KBM-7 (cell line): ENCODE results near the gene PANK2.
"Not testable (repeated sequence)": the region's sequence is repeated elsewhere in the genome, so short reads cannot be mapped to it uniquely, and the experiment has no call there.

ENCODE experiments used
- DNase-seq: peaks from one replicate; pipeline ENCODE4 v3.0.0-alpha.2; 2015
- in situ Hi-C: fragments of 300-500 bp; cut with MboI; formaldehyde crosslinking; loops from 2 replicates; pipeline ENCODE4 v1.14.3; 2020; ENCODE audit warnings: low sequenced_read_pairs, low pct_unique_long_range_greater_than_20kb, mixed read lengths

Gene PANK2

DNA sequence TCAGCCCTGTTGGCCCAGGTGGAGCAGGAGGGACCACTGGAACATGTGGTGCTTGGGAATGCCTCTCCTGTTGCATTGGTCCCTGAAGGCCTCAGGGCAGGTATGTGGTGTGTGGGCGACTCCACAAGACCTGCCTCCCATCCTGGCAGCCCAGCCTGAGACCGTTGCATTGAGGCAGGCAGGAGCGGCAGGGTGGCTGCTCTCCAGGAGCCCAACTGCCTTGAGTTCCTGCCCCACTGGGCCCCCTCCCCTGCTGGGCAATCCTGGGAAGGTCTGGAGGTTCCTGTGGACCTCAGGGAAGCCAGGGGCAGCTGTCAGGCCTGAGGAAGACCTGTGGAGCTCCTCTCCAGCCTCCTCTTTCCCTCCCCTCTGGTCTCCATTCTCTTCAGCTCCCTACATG lies 22.7 kb upstream of the PANK2 start:
- in situ Hi-C loops, result no loop called here
- DNase-seq, result no peak

- in situ Hi-C loops, result no loop called here
- no peak for DNase-seq
Measured at GRCh38 chr20:3867802-3868201, 21.4 kb upstream of the PANK2 start.

DNA sequence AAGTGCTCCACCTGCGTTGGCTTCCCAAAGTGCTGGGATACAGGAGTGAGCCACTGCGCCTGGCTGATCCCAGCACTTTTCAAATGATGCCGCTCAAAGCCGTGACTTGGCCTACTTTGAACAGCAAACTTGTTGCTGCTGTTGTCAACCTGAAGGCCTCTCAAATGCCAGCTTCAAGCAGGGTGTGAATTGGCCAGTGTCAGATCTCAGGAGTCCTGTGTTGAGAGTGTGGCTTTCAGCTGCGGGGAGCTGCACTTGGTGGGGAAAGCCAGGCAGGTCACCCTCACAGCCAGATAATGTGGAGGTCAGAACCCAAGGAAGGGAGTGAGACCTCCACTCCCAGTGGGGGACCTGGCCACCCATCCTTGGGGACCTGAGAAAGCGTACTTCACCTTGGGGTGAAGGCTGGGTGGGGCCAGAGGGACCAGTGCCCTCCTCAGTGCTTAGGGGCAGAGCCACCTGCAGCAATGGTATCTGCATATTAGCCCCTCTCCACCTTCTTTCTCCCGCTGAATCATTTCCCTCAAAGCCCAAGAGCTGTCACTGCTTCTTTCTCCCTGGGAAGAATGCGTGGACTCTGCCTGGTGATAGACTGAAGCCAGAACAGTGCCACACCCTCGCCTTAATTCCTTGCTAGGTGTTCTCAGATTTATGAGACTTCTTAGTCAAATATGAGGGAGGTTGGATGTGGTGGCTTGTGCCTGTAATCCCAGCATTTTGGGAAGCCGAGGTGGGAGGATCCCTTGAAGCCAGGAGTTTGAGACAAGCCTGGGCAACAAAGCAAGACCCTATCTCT lies 19.1 kb upstream of the PANK2 start:
- DNase-seq, result no peak
- in situ Hi-C loops, result no loop called here

DNA sequence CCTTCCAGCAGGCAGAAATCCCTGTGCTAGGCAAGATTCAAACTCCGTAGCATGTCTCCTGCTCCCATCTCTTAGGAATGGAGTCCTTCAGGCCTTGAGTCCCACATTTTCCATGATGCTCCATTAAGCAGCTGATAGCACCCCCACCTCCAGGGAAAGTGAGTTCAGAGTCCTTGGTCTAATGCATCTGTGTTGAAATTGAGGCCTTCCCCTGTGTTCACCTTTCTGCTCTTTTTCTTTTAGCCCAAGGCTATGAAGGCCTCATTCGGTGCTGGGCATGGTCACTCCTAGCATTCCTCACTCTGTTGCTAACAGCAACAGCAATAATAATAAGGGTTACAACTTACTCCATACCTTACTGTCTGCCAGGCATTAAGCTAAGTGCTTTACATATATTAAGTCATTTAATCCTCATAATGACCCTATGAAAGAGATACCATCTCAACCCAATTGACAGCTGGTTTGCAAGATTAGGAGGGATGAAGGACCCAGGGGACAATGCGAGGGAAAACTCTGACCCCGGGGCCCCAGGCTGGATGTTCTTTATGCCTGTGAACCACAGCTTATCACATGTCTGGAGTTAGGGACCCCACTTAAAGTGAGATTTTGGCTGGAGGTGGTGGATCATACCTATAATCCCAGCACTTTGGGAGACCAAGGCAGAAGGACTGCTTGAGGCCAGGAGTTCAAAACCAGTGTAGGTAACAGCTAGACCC lies 17.5 kb upstream of the PANK2 start:
- no peak for DNase-seq
- in situ Hi-C loops, result no loop called here

DNA sequence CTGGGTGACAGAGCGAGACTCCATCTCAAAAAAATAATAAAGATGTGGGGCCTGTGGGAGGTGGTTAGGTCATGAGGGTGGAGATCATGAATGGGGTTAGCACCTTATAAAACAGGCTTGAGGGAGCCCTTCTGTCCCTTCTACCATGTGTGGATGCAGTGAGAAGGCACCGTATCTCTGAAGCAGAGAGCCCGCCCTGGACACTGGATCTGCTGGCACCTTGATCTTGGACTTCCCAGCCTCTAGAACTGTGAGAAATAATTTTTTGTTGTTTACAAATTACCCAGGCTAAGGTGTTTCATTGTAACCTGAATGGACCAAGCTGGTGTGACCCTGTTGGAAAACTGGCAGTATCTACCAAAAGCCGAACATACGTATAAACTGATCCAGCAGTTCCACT lies 15.7 kb upstream of the PANK2 start:
- in situ Hi-C loops, result no loop called here

GRCh38 chr20:3874194-3874844 lies 14.9 kb upstream of the PANK2 start:
- DNase-seq, result no peak
- in situ Hi-C loops, result no loop called here

More for the DNA sequence above, 15.7 kb upstream of the PANK2 start:
- DNase-seq, result no peak

DNA sequence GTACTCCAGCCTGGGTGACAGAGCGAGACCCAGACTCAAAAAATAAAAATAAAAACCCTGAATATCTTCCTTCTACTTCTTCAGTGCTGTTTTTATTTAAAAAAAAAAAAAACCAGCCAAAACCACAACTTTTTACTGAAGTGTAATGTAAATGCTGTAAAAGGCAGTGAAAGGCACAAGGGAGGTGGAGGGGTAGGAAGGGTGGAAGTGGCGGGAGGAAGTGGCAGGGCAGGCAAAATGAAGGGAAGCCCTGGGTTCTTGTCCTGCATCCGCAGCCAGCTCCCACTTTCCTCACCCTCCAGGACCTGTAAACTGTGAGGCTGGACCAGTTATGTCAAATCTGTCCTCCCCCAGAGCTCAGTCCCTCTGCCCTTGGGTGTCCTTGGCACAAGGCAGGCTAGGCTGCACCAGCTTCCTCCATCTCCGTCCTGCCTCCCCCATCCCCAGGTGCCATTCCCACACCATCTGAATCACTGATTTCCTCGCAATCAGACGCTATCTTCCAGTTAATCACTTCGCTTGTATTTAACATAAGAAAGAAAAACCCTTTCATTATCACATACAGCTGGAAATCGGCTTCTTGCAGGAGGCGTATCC lies 13.7 kb upstream of the PANK2 start:
- DNase-seq, result peak; percentile 26
- in situ Hi-C loops, result no loop called here

DNA sequence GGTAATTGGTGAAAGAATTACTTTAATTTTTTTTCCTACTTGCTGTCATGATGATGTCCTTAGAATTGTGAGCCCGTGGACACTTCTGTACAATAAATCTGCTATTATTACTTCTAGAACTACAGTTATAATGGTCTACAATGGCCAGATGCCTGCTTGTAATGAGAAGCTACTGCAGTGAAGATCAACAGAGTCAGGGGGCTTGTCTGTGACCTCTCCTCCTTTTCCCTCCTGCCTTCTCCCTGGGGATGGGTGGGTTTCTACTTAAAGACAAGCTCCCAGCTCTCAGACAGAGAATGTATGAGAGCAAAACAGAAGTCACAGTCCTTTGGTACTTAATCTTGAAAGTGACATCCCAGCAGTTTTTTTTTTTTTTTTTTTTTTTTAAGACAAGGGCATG lies 13.2 kb upstream of the PANK2 start:
- DNase-seq, result no peak
- in situ Hi-C loops, result no loop called here

- in situ Hi-C loops, result no loop called here
- no peak for DNase-seq
Measured at GRCh38 chr20:3876676-3877075, 12.5 kb upstream of the PANK2 start.

DNA sequence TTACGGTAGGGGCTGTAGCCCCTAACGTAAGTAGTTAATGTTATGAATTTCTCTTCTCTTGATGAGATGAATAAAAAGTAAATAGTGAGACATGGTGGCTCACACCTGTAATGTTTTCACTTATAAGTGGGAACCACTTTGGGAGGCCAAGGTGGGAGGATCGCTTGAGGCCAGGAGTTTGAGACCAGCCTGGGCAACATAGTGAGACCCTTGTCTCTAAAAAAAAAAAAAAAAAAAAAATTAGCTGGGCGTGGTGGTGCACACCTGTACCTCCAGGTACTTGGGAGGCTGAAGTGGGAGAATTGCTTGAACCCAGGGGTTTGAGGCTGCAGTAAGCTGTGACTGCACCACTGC lies 10.3 kb upstream of the PANK2 start:
- DNase-seq, in situ Hi-C loops: not testable (repeated sequence)

GRCh38 chr20:3885715-3886114 lies 3.5 kb upstream of the PANK2 start:
- in situ Hi-C loops, result no loop called here

DNA sequence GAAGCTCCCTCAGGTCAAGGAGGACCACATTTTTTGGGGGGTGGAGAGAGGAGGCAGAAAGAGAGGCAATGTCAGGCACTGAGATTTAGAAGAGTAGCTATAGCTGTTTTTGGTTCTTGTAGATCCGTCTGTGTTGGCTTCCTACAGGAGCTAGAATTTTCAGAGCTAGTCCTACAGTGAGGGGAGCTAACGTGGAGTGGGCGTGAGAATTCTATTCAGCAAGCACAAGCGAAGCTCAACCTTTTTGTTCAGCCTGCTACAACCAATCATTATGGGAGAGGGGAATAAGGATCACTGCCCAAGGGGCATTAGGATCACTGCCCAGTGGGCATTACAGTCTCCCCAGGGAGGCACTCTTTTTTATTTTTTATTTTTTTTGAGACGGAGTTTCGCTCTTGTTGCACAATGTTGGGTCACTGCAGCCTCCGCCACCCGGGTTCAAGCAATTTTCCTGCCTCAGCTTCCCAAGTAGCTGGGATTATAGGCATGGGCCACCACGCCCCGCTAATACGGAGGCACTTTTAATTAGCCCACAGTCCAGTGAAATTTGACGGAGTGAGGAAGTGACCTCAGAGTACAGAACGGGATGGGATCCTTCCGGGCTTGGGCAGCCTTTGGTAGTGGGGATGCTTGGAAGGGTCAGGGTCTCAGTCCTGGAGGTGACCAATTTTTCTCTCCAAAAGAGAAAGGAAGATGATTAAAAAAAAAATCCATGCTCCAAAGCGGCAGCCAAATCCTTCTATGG lies 1.1 kb upstream of the PANK2 start:
- DNase-seq, result no peak
- in situ Hi-C loops, result no loop called here

More at GRCh38 chr20:3885715-3886114, 3.5 kb upstream of the PANK2 start:
- DNase-seq, result no peak

DNA sequence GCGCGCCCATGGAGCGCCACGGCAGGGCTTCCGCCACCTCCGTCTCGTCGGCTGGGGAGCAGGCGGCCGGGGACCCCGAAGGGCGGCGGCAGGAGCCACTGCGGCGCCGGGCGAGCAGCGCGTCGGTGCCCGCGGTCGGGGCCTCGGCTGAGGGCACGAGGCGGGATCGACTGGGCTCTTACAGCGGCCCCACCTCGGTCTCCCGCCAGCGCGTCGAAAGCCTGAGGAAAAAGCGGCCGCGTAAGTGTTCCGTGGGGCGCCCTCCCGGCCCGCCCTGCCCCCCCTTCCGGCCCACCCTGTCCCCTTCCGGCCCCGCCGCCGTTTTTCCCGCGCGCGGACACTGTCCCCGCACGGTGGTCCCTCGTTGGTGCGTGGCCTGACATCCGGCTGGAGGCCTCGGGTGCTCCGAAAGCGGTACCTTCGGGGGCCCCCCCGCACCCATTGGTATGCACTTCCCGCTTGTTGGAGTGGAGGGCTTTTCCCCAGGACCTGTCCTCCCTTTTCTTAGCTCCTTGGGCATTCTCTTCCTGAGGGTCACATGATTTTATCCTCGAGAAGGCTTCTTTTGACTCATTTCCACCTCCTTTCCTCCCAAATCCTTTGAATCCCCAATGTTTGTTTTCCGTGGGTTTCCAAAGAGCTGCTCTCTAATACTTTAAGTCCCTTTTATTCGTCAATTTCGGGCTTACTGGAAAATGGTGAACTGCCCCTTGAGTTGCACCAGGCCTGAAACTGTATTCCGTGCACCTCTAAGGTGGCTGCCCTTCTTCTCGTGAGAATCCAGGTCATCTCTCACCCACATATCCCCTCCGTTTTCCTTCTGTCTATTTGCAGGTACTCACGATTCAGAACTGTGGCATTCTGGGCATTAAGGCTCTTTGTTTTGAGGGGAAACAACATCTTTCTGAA lies 556 bp downstream of the PANK2 start:
- in situ Hi-C loops, result no loop called here
- DNase-seq, result peak; percentile 45

DNA sequence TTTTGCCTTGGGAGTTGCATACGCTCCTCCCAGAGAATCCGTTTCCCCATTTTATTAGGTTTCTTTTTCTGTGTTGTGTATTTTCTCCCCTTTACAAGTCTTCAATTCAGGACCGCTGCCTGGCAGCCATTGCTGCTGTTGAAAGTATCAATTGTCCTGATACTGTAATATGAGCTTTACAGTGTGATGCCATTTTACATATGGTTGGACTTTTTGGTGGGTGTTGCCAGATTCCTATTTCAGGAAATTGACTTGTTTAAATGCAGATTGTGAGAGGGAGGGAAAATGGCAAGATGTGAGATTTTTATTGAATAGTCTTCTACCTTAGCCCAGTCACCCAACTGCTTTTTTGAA lies 1.2 kb downstream of the PANK2 start:
- in situ Hi-C loops, result no loop called here
- no peak for DNase-seq

GRCh38 chr20:3890999-3891929 lies 2.1 kb downstream of the PANK2 start:
- no peak for DNase-seq
- in situ Hi-C loops, result no loop called here

DNA sequence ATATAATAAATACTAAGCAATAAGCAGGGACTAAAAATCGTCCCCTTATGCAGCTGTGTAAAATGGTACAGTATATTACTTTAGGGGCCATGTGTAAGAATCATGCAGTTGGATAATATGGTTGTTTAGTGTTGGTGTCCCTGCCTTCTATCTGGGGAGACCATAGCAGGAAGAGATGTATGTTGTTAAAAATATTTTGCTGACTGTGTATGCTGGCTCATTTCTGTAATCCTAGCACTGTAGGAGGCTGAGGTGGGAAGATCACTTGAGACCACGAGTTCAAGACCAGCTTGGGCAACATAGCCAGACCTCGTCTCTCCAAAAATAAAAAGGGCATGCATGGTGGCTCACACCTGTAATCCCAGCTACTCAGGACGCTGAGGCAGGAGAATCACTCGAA lies 5.6 kb downstream of the PANK2 start:
- DNase-seq, result no peak
- in situ Hi-C loops, result no loop called here

GRCh38 chr20:3896302-3896701 lies 7.1 kb downstream of the PANK2 start:
- no peak for DNase-seq
- in situ Hi-C loops, result no loop called here
